Central memory CD4-positive, alpha-beta T cell (primary cell): Measurements from ENCODE around the gene ZNF583.
A peak's percentile ranks its signal among the peaks of the same experiment; 100 is the strongest.

Source experiments
- DNase-seq: peaks from one replicate; pipeline ENCODE4 v3.0.0; 2022
- total RNA-seq, 3 experiments: gene quantifications; one replicate each; lab custom pipeline; 2026; lab: John Stamatoyannopoulos, UW

ZNF583 gene
- total RNA-seq, result 5.4 to 15.3 (median 13.6) reads per million in 3 experiments

- peak; percentile 90 for DNase-seq
Measured at GRCh38 chr19:56403764-56404704, at the start of gene ZNF583. Gene ZNF583, plus strand, starts transcription at chr19:56404332. Its CDS starts 2,783 bp downstream, at chr19:56407115.

GRCh38 chr19:56355517-56355916, 48.6 kb upstream of the ZNF583 start:
- DNase-seq, result no peak

- no peak for DNase-seq
Measured at GRCh38 chr19:56356944-56357343, 47.2 kb upstream of the ZNF583 start.

- DNase-seq, result no peak
Measured at GRCh38 chr19:56360841-56361240, 43.3 kb upstream of the ZNF583 start.

- peak; percentile 69 for DNase-seq
Measured at GRCh38 chr19:56367829-56368711, 36.1 kb upstream of the ZNF583 start.

- no peak for DNase-seq
Measured at GRCh38 chr19:56369886-56370676, 34.1 kb upstream of the ZNF583 start.

GRCh38 chr19:56372281-56372680, 31.9 kb upstream of the ZNF583 start:
- DNase-seq, result no peak

GRCh38 chr19:56377105-56377924, 26.8 kb upstream of the ZNF583 start:
- DNase-seq, result no peak

- no peak for DNase-seq
Measured at GRCh38 chr19:56383826-56384605, 20.1 kb upstream of the ZNF583 start.

- peak; percentile 90 for DNase-seq
Measured at GRCh38 chr19:56393119-56394012, 10.8 kb upstream of the ZNF583 start, which contains the start of gene ZNF582. Gene ZNF582, minus strand, starts transcription at chr19:56393534. Its CDS starts 1,782 bp downstream, at chr19:56391752.

GRCh38 chr19:56398809-56399208, 5.3 kb upstream of the ZNF583 start:
- no peak for DNase-seq

- no peak for DNase-seq
Measured at GRCh38 chr19:56400485-56400884, 3.6 kb upstream of the ZNF583 start.

GRCh38 chr19:56403261-56403660, 871 bp upstream of the ZNF583 start:
- no peak for DNase-seq

- DNase-seq, result no peak
Measured at GRCh38 chr19:56404705-56405056, 549 bp downstream of the ZNF583 start.

GRCh38 chr19:56405062-56405461, 930 bp downstream of the ZNF583 start:
- no peak for DNase-seq

- no peak for DNase-seq
Measured at GRCh38 chr19:56423276-56423984, 19.3 kb downstream of the ZNF583 start.

GRCh38 chr19:56423985-56424353, 19.8 kb downstream of the ZNF583 start:
- DNase-seq, result no peak

GRCh38 chr19:56441206-56441792, 37.2 kb downstream of the ZNF583 start:
- DNase-seq, result no peak

GRCh38 chr19:56474308-56474707, 70.2 kb downstream of the ZNF583 start:
- DNase-seq, result no peak
